AML-193 (cell line): Measurements from ENCODE around the gene CKMT1B.
"Not testable (repeated sequence)": the region's sequence is repeated elsewhere in the genome, so short reads cannot be mapped to it uniquely, and the experiment has no call there.

Source experiments
- DNase-seq, 2 experiments: peaks; one replicate each; lab custom pipeline; 2025; lab: John Stamatoyannopoulos, UW

CKMT1B gene

DNA sequence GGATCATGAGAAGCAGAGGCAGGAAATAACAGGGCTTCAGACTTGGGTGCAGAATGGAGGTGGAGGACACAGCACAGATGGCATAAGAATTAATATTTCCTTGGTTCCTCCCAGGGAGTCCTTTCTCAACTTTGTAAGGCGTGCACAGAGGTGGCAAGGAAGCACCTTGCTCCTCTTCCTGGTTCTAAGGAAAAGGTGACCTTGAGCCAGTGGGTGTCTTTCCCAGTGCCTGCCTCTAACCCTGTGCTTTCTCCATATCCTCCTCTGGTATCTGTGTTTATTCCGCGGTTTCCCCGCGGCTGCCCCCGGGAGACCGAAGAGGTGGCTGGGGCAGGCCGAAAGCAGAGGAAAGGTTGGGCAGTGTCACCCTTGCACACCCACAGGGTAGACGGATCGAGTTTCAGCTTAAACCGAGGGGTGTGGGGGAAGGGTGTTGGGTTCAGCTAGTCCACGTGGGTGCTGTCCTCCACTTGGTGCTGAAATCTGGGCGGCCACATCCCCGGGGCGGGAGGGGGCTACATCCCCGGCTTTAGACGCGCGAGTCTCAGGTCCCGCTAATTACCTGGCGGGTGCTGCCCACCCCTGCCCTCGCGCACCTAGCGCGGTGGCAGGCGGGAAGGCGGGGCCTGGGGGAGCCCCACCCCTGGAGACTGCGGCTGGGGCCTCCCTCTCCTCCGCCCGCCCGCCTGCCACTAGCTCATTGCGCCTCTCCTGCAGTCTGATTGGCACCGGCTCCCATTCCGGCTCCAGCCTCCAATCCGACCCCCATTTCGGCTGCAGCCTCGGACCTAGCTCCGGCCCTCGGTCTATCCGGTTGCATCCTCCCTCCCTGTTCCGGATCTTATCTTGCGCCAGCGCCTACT is at the start of gene CKMT1B:
Gene CKMT1B (plus strand): TSS at position 700 of the 863 bp plus-strand sequence. CDS start 192 bp downstream, outside the sequence.
- not testable (repeated sequence) for DNase-seq

GRCh38 chr15:43544266-43544665 is 49.6 kb upstream of the CKMT1B start:
- no peak for DNase-seq

DNA sequence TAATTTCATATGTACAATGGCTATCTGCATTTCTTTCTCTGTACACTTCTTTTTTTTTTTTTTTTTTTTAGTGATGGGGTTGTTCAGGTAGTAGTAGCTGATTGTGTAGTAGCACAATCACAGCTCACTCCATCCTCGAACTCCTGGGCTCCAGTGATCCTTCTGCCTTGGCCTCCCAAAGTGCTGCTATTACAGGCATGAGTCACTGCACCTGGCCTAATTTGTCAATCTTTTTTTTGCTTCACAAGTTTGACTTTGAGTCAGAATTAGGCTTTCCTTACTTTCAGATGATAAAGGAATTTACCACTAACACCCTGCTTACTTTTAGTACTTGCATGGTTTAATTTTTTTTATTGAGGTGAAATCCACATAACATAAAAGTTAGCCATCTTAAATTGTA is 48.4 kb upstream of the CKMT1B start:
- DNase-seq: no peak

- DNase-seq: no peak
Observed at GRCh38 chr15:43547539-43547938, 46.3 kb upstream of the CKMT1B start.

DNA sequence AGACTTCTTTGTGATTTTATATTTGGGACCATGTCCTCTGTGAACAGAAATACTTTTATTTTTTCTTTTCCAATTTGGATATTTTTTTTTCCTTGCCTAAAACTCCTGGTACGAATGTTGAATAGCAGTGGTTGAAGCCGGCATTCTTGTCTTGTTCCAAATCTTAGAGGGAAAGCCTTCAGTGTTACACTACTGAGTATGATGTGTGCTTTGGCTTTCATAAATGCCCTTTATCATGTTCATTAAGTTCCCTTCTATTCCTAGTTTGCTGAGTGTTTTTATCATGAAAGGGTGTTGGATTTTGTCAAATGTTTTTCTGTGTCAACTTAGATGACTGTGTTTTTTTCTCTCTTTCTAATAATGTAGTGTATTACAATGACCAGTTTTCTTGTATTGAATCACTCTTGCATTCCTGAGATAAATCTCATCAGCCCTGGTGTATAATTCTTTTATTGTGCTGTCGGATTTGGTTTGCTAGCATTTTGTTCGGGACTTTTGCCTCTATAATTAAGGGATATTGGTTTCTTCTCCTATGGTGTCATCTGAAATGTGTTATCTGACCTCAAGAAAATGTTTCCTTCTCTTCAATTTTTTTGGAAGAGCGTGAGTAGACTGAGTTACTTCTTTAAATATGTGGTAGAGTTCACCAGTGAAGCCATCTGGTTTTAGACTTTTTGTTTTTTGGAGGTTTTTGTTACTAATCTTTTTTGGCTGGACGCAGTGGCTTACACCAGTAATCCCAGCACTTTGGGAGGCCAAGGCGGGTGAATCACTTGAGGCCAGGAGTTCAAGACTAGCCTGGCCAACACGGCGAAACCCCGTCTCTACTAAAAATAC is 43.1 kb upstream of the CKMT1B start:
- DNase-seq: no peak

DNA sequence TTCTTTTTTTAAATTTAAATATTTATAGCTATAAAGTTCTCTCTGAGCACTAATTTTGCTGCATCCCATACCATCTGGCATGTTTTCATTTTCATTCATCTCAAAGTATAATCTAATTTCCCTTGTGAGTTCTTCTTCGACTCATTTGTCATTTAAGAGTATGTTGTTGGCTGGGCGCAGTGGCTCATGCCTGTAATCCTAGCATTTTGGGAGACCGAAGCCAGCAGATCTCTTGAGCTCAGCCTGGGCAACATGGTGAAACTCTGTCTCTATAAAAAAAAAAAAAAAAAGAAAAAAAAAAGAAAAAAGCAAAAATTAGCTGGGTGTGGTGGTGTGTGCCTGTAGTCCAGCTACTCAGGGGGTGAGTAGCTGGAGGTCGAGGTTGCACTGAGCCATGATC is 41.6 kb upstream of the CKMT1B start:
- DNase-seq: no peak

GRCh38 chr15:43552986-43553385 is 40.8 kb upstream of the CKMT1B start:
- DNase-seq: no peak

DNA sequence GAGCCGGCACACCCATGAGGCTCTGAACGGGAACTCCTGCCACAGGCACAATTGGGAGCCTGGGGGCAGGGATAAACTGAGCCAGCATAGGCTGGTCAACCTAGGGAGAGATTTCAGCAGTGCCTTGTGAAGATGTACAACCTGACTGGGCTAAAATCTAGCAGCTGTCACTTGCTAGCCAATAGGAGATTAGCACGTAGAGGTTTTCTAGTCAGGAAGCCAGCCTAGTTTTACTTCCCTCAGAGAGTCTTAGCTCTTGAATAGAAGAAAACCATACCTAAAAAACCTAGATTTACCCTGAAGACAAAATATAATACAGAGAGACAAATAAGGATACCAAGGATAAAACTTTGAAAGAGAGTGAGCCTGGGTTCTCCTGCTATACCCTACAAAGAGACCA is 31.1 kb upstream of the CKMT1B start:
- not testable (repeated sequence) for DNase-seq

DNA sequence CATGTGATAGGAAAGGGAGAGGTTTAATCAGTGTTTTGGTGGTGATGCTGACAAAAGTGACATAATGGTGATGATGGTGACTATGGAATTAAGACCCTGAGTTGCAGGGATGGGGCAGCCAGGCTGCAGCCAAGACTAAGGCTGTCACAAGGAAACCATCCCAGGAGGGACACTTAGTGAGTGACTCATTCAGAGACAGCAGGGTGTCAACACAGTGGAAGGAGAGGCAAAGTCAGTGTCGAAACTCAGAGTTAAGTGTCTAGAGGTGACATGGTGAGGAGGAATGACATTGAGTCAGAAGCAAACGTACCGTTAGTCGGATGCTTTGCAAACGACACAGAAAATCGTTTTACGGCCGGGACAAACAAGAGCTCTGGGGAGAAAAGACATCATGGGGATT is 30.0 kb upstream of the CKMT1B start:
- not testable (repeated sequence) for DNase-seq

- DNase-seq: not testable (repeated sequence)
Observed at GRCh38 chr15:43566615-43567014, 27.2 kb upstream of the CKMT1B start.

- not testable (repeated sequence) for DNase-seq
Observed at GRCh38 chr15:43574607-43575006, 19.2 kb upstream of the CKMT1B start.

GRCh38 chr15:43589778-43590466 is 3.9 kb upstream of the CKMT1B start, which contains the start of gene PPIP5K1:
Gene PPIP5K1, minus strand, starts transcription at chr15:43590208. Its CDS starts 5,704 bp downstream, at chr15:43584504.
- DNase-seq: not testable (repeated sequence)

DNA sequence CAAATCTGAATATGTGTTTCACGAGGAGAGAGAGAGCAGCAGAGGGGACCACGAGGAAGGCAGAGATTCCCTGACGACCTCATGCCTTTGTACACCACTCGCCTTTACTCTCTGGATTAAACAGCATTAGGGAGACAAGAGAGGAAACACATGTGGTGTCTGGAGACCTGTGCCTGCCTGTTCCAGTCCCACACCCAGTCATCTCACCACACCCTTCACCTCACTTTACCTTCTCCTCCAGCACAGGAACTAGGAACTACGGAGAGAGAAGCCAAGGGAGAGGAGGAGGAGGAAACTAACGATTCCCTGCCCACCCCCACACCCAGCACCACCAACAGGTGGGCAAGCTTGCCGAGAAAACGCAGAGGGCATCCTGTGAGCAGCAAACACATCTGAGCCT is 986 bp upstream of the CKMT1B start:
- DNase-seq: not testable (repeated sequence)

DNA sequence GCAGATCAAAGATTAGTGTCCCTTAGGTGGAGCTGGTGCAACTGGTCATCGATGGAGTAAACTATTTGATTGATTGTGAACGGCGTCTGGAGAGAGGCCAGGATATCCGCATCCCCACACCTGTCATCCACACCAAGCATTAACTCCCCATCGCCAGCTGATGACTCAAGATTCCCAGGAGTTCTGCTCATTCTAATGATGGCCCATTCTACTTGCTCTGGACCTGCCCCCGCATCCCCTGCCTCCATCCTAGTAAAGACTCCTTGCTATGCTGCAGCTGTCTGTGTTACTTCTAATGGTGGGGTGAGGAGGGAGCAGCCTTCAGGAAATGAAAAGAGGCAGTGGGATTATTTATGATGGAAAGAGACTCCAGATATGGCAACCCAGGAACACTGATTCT is 5.3 kb downstream of the CKMT1B start:
- not testable (repeated sequence) for DNase-seq

GRCh38 chr15:43600200-43600599 is 6.4 kb downstream of the CKMT1B start:
- not testable (repeated sequence) for DNase-seq

DNA sequence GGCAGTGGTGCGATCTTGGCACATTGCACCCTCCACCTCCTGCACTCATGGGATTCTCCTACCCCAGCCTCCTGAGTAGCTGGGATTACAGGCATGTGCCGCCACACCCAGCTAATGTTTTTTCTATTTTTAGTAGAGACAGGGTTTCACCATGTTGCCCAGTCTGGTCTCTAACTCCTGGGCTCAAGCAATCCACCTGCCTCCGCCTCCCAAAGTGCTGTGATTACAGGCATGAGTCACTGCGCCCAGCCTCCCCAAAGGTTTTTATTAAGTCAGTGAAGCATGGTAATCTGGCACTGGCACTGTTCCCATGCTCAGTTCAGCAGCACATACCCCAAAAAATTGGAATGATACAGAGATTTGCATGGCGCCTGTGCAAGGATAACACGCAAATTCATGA is 8.4 kb downstream of the CKMT1B start:
- not testable (repeated sequence) for DNase-seq

- not testable (repeated sequence) for DNase-seq
Observed at GRCh38 chr15:43617750-43618149, 23.9 kb downstream of the CKMT1B start.

- DNase-seq: not testable (repeated sequence)
Observed at GRCh38 chr15:43618700-43619099, 24.9 kb downstream of the CKMT1B start, which contains the start of gene STRC. Gene STRC, minus strand, starts transcription at chr15:43618800. Its CDS starts 78 bp downstream, at chr15:43618722.

DNA sequence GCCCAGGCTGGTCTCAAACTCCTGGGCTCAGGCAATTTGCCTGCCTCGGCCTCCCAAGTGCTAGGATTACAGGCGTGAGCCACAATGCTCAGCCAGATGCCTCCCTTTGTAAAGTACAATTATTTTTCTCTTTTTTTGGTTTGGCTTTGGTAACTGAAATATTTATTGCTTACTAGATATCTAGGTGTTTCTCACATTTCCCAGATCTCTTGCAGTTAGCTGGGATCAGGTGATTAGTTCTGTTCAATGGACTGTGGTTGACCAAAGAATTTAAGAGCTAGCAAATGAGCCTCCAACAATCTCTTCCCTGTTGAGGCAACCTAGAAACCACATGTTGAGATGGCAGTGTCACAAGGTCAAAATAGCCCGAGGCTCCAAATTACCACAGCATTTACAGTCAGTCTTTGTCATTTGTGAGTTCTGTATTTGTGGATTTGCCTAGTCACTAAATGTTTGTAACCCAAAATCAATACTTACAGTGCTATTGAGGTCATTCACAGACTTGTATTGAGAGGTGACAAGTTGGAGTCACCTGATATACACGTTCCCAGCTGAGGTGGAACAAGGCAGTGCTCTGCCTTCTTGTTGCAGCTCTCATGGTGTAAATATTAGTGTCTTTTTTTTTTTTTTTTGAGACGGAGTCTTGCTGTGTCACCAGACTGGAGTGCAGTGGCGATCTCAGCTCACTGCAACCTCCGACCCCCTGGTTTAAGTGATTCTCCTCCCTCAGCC is 28.4 kb downstream of the CKMT1B start:
- DNase-seq: peak; percentile 1 to 10

- DNase-seq: no peak
Observed at GRCh38 chr15:43625106-43625505, 31.3 kb downstream of the CKMT1B start.

DNA sequence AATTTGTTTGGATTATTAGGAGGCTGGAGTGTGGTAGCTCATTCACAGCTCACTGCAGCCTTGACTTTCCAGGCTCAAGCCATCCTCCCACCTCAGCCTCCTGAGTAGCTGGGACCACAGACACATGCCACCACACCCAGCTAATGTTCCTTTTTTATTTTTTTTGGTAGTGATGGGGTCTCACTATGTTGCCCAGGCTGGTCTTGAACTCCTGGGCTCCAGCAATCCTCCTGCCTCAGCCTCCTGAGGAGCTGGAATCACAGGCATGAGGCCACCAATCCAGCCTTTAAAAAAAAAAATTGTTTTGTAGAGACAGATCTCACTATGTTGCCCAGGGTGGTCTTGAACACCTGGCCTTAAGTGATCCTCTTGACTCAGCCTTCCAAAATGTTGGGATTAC is 33.1 kb downstream of the CKMT1B start:
- DNase-seq: not testable (repeated sequence)
